ENCODE measurements around the gene TBC1D8. TPM values are rescaled to one million over a fixed set of nuclear protein-coding genes. Genes with fewer than 3 reads are reported as not detected.

The TBC1D8 gene
- total RNA-seq, 4 donors from 2014 or later, result 77.6 to 511 (median 239) TPM

DNA sequence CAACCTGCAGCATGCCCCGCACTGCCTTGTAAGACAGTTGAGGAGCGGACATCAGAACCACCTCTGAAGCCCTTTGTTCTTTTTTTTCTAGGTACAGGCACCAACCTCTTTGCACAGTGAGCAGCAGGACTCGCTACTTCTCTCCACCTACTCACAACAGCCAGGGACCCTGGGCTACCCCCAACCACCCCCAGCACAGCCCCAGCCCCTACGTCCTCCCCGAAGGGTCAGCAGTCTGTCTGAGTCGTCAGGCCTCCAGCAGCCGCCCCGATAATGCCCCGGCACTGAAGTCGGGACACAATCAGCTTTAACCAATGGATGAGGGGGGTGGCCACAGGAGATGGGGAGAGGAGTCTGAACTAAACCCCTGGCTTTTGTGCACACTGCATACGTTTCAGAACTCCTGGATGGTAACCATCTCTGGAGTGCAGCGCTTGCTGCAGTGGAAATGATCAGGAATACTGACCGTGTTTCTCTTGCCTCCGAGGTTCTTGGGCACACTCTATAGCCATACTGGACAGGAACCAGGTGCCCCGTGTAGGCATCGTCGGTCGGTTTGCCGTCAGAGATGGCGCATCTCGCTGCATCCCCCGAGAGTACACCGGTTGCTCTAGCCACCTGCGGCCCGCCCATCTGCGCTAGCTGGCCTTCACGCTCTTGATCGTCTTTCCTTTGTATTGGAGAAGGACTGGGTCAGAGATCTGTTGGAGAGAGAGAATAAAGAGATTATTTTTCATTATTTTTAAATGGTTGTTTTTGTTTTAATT is 155.7 kb downstream of the TBC1D8 start:
- Histone ChIP-seq H3K27ac (no peak overlapping the region), H3K4me3 (no peak overlapping the region), H3K9me3 (no peaks in the 10 kb centered on the region), H3K27me3 (no peaks in the 10 kb centered on the region), H3K36me3 (peaks cover 0 to 36% (median 0%) of the 10 kb centered on the region in 3 donors), H3K4me1 (no peaks in the 10 kb centered on the region)
- no peak for TF ChIP-seq POLR2A (IDR thresholded peaks at IDR 0.05)
- TF ChIP-seq, protein P1, sequence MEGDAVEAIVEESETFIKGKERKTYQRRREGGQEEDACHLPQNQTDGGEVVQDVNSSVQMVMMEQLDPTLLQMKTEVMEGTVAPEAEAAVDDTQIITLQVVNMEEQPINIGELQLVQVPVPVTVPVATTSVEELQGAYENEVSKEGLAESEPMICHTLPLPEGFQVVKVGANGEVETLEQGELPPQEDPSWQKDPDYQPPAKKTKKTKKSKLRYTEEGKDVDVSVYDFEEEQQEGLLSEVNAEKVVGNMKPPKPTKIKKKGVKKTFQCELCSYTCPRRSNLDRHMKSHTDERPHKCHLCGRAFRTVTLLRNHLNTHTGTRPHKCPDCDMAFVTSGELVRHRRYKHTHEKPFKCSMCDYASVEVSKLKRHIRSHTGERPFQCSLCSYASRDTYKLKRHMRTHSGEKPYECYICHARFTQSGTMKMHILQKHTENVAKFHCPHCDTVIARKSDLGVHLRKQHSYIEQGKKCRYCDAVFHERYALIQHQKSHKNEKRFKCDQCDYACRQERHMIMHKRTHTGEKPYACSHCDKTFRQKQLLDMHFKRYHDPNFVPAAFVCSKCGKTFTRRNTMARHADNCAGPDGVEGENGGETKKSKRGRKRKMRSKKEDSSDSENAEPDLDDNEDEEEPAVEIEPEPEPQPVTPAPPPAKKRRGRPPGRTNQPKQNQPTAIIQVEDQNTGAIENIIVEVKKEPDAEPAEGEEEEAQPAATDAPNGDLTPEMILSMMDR (IDR thresholded peaks at IDR 0.05), result no peak
- DNase-seq, result no peak

GRCh38 chr2:100993294-100993693 is 157.9 kb downstream of the TBC1D8 start:
- no peaks in the 10 kb centered on the region for H3K27me3 ChIP-seq
- TF ChIP-seq, protein P1 (IDR thresholded peaks at IDR 0.05), result no peak
- TF ChIP-seq POLR2A (IDR thresholded peaks at IDR 0.05), result no peak
- no peak overlapping the region for H3K4me3 ChIP-seq
- H3K27ac ChIP-seq, result no peak overlapping the region
- no peaks in the 10 kb centered on the region for H3K9me3 ChIP-seq
- DNase-seq, result no peak
- H3K4me1 ChIP-seq, result no peaks in the 10 kb centered on the region
- peaks cover 0 to 47% (median 0%) of the 10 kb centered on the region in 3 donors for H3K36me3 ChIP-seq

DNA sequence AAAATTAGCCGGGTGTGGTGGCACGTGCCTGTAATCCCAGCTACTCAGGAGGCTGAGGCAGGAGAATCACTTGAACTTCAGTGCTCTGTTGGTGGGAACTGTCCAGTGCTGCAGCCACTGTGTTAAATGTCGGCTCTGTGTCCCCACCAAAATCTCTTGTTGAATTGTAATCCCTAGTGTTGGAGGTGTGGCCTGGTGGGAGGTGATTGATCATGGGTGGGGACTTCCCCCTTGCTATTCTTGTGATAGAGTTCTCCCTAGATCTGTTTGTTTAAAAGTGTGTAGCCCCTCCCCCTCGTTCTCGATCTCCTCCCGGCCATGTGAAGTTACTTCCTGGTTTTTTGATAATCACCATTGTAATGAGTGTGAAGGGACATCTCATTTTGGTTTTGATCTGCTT is 158.9 kb downstream of the TBC1D8 start:
- DNase-seq, result no peak
- no peaks in the 10 kb centered on the region for H3K27me3 ChIP-seq
- peaks cover 0 to 55% (median 0%) of the 10 kb centered on the region in 3 donors for H3K36me3 ChIP-seq
- H3K9me3 ChIP-seq, result no peaks in the 10 kb centered on the region
- no peaks in the 10 kb centered on the region for H3K4me1 ChIP-seq
- H3K27ac ChIP-seq, result no peak overlapping the region
- H3K4me3 ChIP-seq, result no peak overlapping the region
- TF ChIP-seq, protein P1 (IDR thresholded peaks at IDR 0.05), result no peak
- TF ChIP-seq POLR2A (IDR thresholded peaks at IDR 0.05), result no peak

- H3K36me3 ChIP-seq, result peaks cover 0 to 56% (median 0%) of the 10 kb centered on the region in 3 donors
- no peaks in the 10 kb centered on the region for H3K4me1 ChIP-seq
- no peak for DNase-seq
- no peak overlapping the region for H3K4me3 ChIP-seq
- no peaks in the 10 kb centered on the region for H3K9me3 ChIP-seq
- no peak overlapping the region for H3K27ac ChIP-seq
- no peaks in the 10 kb centered on the region for H3K27me3 ChIP-seq
- no peak for TF ChIP-seq POLR2A (IDR thresholded peaks at IDR 0.05)
- TF ChIP-seq, protein P1 (IDR thresholded peaks at IDR 0.05), result no peak
These were observed 159.8 kb downstream of the TBC1D8 start for GRCh38 chr2:100991404-100991773.

GRCh38 chr2:100990650-100991403 is 160.4 kb downstream of the TBC1D8 start:
- no peak overlapping the region for H3K4me3 ChIP-seq
- DNase-seq, result no peak
- H3K36me3 ChIP-seq, result peaks cover 0 to 56% (median 0%) of the 10 kb centered on the region in 3 donors
- no peaks in the 10 kb centered on the region for H3K4me1 ChIP-seq
- H3K27ac ChIP-seq, result no peak overlapping the region
- H3K9me3 ChIP-seq, result no peaks in the 10 kb centered on the region
- TF ChIP-seq, protein P1 (IDR thresholded peaks at IDR 0.05), result no peak
- no peak for TF ChIP-seq POLR2A (IDR thresholded peaks at IDR 0.05)
- H3K27me3 ChIP-seq, result no peaks in the 10 kb centered on the region
